Measurements from ENCODE around the gene ASTN2. TPM values are rescaled to one million over a fixed set of nuclear protein-coding genes. Genes with fewer than 3 reads are reported as not detected.

The ASTN2 gene
- total and polyA plus RNA-seq, 2 experiments from 2014 or later = 7.0 to 24.6 TPM

DNA sequence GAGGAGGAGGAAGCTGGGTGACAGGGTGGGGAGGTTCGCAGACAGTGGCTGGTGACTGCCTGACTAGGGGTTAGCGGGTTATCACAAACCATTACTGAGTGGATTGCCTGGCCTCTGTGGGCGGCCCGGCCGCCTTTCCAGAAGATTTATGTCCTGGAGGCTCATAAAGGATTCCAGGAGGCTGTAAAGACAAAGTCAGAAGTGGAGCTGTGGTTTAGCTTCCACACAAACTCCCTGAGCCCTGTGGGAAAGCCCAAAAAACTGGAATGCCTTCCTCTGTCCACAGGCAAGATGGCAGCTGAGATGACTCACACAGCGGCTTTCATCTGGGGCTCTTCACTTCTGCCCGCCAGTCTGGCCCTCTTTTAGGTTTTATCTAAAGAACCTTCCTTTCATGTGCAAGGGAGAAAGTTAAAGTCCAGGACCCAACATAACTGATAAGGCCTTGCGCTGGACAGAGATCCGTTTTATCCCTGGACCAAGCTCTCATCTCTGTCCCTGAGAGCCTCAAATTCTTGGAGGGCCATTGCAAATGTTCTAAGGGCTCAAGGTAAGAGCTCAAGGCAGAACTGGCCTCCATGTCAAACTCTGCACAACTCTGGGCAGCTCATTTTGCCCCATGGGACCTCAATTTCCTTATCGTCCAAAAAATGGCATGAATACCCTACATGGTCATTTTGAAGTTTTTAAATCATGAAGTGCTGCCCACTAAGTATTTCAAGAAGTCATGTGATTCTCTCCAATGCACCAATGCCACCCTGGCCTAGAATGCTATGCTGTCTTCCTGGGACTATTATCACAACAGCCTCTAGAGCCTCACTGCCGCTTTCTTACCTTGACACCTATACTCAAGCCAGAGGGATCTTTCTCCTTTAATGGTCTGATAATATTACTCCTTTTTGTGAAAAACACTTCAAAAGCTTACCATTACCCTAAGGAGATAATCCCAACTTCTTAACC, 977.2 kb downstream of the ASTN2 start:
- no peaks in the 10 kb centered on the region for H3F3A ChIP-seq (replicated peaks; ENCODE audit: low read depth)
- H3K27me3 Mint-ChIP-seq (ENCODE audit: insufficient read depth, low read depth, poor library complexity) = peaks cover 2% of the 10 kb centered on the region
- no peak overlapping the region for H3K4me2 ChIP-seq
- DNase-seq (ENCODE audit: low spot score) = no peak
- no peak overlapping the region for H3K27ac ChIP-seq (ENCODE audit: low read depth)
- TF ChIP-seq, protein P1, sequence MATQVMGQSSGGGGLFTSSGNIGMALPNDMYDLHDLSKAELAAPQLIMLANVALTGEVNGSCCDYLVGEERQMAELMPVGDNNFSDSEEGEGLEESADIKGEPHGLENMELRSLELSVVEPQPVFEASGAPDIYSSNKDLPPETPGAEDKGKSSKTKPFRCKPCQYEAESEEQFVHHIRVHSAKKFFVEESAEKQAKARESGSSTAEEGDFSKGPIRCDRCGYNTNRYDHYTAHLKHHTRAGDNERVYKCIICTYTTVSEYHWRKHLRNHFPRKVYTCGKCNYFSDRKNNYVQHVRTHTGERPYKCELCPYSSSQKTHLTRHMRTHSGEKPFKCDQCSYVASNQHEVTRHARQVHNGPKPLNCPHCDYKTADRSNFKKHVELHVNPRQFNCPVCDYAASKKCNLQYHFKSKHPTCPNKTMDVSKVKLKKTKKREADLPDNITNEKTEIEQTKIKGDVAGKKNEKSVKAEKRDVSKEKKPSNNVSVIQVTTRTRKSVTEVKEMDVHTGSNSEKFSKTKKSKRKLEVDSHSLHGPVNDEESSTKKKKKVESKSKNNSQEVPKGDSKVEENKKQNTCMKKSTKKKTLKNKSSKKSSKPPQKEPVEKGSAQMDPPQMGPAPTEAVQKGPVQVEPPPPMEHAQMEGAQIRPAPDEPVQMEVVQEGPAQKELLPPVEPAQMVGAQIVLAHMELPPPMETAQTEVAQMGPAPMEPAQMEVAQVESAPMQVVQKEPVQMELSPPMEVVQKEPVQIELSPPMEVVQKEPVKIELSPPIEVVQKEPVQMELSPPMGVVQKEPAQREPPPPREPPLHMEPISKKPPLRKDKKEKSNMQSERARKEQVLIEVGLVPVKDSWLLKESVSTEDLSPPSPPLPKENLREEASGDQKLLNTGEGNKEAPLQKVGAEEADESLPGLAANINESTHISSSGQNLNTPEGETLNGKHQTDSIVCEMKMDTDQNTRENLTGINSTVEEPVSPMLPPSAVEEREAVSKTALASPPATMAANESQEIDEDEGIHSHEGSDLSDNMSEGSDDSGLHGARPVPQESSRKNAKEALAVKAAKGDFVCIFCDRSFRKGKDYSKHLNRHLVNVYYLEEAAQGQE (IDR thresholded peaks at IDR 0.05; ENCODE audit: unreplicated experiment) = no peak
- TF ChIP-seq JUNB (IDR thresholded peaks at IDR 0.05; ENCODE audit: unreplicated experiment) = no peak
- no peak for TF ChIP-seq ZNF114 (CRISPR knock-in tag; IDR thresholded peaks at IDR 0.05)
- TF ChIP-seq NANOG (IDR thresholded peaks at IDR 0.05; ENCODE audit: borderline replicate concordance) = no peak
- no peak for TF ChIP-seq EZH2phosphoT487 (IDR thresholded peaks at IDR 0.05; ENCODE audit: unreplicated experiment)
- TF ChIP-seq, protein P2, sequence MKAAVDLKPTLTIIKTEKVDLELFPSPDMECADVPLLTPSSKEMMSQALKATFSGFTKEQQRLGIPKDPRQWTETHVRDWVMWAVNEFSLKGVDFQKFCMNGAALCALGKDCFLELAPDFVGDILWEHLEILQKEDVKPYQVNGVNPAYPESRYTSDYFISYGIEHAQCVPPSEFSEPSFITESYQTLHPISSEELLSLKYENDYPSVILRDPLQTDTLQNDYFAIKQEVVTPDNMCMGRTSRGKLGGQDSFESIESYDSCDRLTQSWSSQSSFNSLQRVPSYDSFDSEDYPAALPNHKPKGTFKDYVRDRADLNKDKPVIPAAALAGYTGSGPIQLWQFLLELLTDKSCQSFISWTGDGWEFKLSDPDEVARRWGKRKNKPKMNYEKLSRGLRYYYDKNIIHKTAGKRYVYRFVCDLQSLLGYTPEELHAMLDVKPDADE (IDR thresholded peaks at IDR 0.05) = no peak
- TF ChIP-seq ZNF331 (CRISPR knock-in tag; IDR thresholded peaks at IDR 0.05; ENCODE audit: low read depth) = no peak
- TF ChIP-seq EZH2 (IDR thresholded peaks at IDR 0.05; ENCODE audit: low read depth, unreplicated experiment) = no peak
- TF ChIP-seq CREB1 (CRISPR knock-in tag; IDR thresholded peaks at IDR 0.05; ENCODE audit: low read depth) = no peak
- no peak overlapping the region for H3K27ac Mint-ChIP-seq
- no peak overlapping the region for H2AFZ ChIP-seq
- H3K27me3 ChIP-seq (ENCODE audit: insufficient read depth) = no peaks in the 10 kb centered on the region
- 0 out of 2 replicates have a peak, but pooled peaks cover 7% of the 10 kb centered on the region for H3K9me2 ChIP-seq (ENCODE audit: insufficient read depth)
- peaks cover 17% of the 10 kb centered on the region for H3K36me3 Mint-ChIP-seq (ENCODE audit: low read depth)
- H3K36me3 ChIP-seq (ENCODE audit: insufficient read depth) = no peaks in the 10 kb centered on the region; the same call in 1 of the 2 replicates
- H3K9me3 Mint-ChIP-seq = no peaks in the 10 kb centered on the region
- H3K4me1 ChIP-seq (ENCODE audit: insufficient read depth) = no peaks in the 10 kb centered on the region
- no peak overlapping the region for H3K4me3 ChIP-seq
- peaks cover 5% of the 10 kb centered on the region for H3K4me1 Mint-ChIP-seq
- ATAC-seq = no peak
- no peak overlapping the region for H3K4me3 Mint-ChIP-seq
- H3K79me2 ChIP-seq (replicated peaks; ENCODE audit: insufficient read depth) = no peaks in the 10 kb centered on the region
- H4K20me1 ChIP-seq (replicated peaks; ENCODE audit: insufficient read depth) = no peaks in the 10 kb centered on the region

DNA sequence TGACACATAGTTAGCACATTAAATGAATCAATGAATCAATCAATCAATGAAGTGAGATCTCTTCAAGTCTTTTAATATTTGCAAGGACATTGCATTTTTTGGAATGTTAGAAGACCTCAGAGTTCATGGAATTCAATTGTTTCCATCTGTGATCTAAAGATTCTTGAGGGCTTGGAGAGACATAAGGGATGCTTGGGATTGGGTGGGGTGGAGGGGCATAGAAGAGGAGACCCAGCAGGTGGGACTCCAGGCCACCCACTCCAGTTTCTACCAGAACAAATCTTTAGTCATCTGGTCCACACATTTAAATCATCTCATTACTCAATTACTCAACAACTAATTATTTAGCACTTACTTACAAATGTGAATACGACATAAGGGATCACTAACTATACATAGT, 978.7 kb downstream of the ASTN2 start:
- H3F3A ChIP-seq (replicated peaks; ENCODE audit: low read depth) = no peaks in the 10 kb centered on the region
- no peaks in the 10 kb centered on the region for H4K20me1 ChIP-seq (replicated peaks; ENCODE audit: insufficient read depth)
- H3K4me1 ChIP-seq (ENCODE audit: insufficient read depth) = no peaks in the 10 kb centered on the region
- peaks cover 5% of the 10 kb centered on the region for H3K4me1 Mint-ChIP-seq
- H3K27ac ChIP-seq (ENCODE audit: low read depth) = no peak overlapping the region
- H3K36me3 ChIP-seq (ENCODE audit: insufficient read depth) = no peaks in the 10 kb centered on the region
- H3K36me3 Mint-ChIP-seq (ENCODE audit: low read depth) = peaks cover 17% of the 10 kb centered on the region
- no peak overlapping the region; the same call in 1 of the 2 replicates for H3K27ac Mint-ChIP-seq
- TF ChIP-seq, protein P2 (IDR thresholded peaks at IDR 0.05) = no peak
- TF ChIP-seq, protein P1 (IDR thresholded peaks at IDR 0.05; ENCODE audit: unreplicated experiment) = no peak
- TF ChIP-seq, protein P3, sequence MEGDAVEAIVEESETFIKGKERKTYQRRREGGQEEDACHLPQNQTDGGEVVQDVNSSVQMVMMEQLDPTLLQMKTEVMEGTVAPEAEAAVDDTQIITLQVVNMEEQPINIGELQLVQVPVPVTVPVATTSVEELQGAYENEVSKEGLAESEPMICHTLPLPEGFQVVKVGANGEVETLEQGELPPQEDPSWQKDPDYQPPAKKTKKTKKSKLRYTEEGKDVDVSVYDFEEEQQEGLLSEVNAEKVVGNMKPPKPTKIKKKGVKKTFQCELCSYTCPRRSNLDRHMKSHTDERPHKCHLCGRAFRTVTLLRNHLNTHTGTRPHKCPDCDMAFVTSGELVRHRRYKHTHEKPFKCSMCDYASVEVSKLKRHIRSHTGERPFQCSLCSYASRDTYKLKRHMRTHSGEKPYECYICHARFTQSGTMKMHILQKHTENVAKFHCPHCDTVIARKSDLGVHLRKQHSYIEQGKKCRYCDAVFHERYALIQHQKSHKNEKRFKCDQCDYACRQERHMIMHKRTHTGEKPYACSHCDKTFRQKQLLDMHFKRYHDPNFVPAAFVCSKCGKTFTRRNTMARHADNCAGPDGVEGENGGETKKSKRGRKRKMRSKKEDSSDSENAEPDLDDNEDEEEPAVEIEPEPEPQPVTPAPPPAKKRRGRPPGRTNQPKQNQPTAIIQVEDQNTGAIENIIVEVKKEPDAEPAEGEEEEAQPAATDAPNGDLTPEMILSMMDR (conservative IDR thresholded peaks at IDR 0.05; ENCODE audit: low read depth in 2 of 2) = no peak
- TF ChIP-seq NANOG (IDR thresholded peaks at IDR 0.05; ENCODE audit: borderline replicate concordance) (no peak), CREB1 (CRISPR knock-in tag; IDR thresholded peaks at IDR 0.05; ENCODE audit: low read depth) (no peak)
- H3K27me3 Mint-ChIP-seq (ENCODE audit: insufficient read depth, low read depth, poor library complexity) = peaks cover 2% of the 10 kb centered on the region
- 0 out of 2 replicates have a peak, but pooled peaks cover 7% of the 10 kb centered on the region for H3K9me2 ChIP-seq (ENCODE audit: insufficient read depth)
- H3K4me3 Mint-ChIP-seq = no peak overlapping the region
- H2AFZ ChIP-seq = no peak overlapping the region
- no peaks in the 10 kb centered on the region for H3K79me2 ChIP-seq (replicated peaks; ENCODE audit: insufficient read depth)
- no peaks in the 10 kb centered on the region for H3K9me3 Mint-ChIP-seq
- H3K4me3 ChIP-seq = no peak overlapping the region
- DNase-seq (ENCODE audit: low spot score) = no peak
- no peak overlapping the region for H3K4me2 ChIP-seq
- no peaks in the 10 kb centered on the region for H3K27me3 ChIP-seq (ENCODE audit: insufficient read depth)
- ATAC-seq = no peak

Data from GM23338 (cell line).